Fibroblast of villous mesenchyme (primary cell): ENCODE data around the gene EFCAB5. TPM values are rescaled to one million over a fixed set of nuclear protein-coding genes. Genes with fewer than 3 reads are reported as not detected.
"Not testable (repeated sequence)": the region's sequence is repeated elsewhere in the genome, so short reads cannot be mapped to it uniquely, and the experiment has no call there.

Experiments used
- DNase-seq: peaks from one replicate; pipeline ENCODE4 v3.0.0-alpha.2; 2010; ENCODE audit warnings: low read depth
- H3K4me3 ChIP-seq: 2 replicates; pipeline ENCODE4 v1.5.1; 2011; ENCODE audit warnings: low read depth, mild to moderate bottlenecking, low read length
- CTCF ChIP-seq: IDR thresholded peaks from 2 replicates; pipeline ENCODE4 v1.5.1; 2012; ENCODE audit warnings: low read depth, mild to moderate bottlenecking, low read length; ENCODE audit not compliant: insufficient read depth
- total RNA-seq: library from RNA; depleted of rRNA; stranded (reverse); fragments of >200 nt; gene quantifications from 2 replicates; pipeline ENCODE4 v1.2.3, GENCODE V29; 2012

EFCAB5 gene
- total RNA-seq, 1 donor: under 0.01 TPM

GRCh38 chr17:30113213-30113612 is 171.8 kb downstream of the EFCAB5 start:
- no peak for TF ChIP-seq CTCF
- peak; percentile 50 for DNase-seq
- no peak overlapping the region for H3K4me3 ChIP-seq

GRCh38 chr17:30116345-30116660 is 174.9 kb downstream of the EFCAB5 start:
- peak overlapping the region; percentile 97 for H3K4me3 ChIP-seq
- no peak for DNase-seq
- no peak for TF ChIP-seq CTCF

GRCh38 chr17:30116661-30117551 is 175.5 kb downstream of the EFCAB5 start, which contains the start of gene NSRP1:
Gene NSRP1 (plus strand): TSS chr17:30116816. CDS start chr17:30116844, 28 bp downstream.
- TF ChIP-seq CTCF: no peak
- H3K4me3 ChIP-seq: peak within 1 kb of the TSS; percentile 97
- peak; percentile 96 for DNase-seq

GRCh38 chr17:30117675-30118081 is 176.2 kb downstream of the EFCAB5 start:
- H3K4me3 ChIP-seq: peak overlapping the region; percentile 97
- DNase-seq: peak; percentile 11
- TF ChIP-seq CTCF: no peak

- not testable (repeated sequence) for DNase-seq, H3K4me3 ChIP-seq
These were observed 177.2 kb downstream of the EFCAB5 start for GRCh38 chr17:30118635-30119034.

- H3K4me3 ChIP-seq: no peak overlapping the region
- no peak for DNase-seq
- no peak for TF ChIP-seq CTCF
These were observed 182.9 kb downstream of the EFCAB5 start for GRCh38 chr17:30124273-30124796.

- TF ChIP-seq CTCF: no peak
- H3K4me3 ChIP-seq: no peak overlapping the region
- DNase-seq: no peak
These were observed 188.7 kb downstream of the EFCAB5 start for GRCh38 chr17:30130121-30130520.
